Sigmoid colon (tissue), 4 donors: Measurements from ENCODE around the gene DCAF8L2.

Experiments used
- EP300 ChIP-seq, 4 donors: sonication (generic); formaldehyde crosslinking; IDR thresholded peaks; one replicate each; pipeline ENCODE4 v1.6.1; 2017; ENCODE audit warnings: antibody characterized with exemption in 4 of 4
- POLR2A ChIP-seq, 2 donors: fragments of 450-650 bp; IDR thresholded peaks; one replicate each; pipeline ENCODE4 v1.6.1; 2016; ENCODE audit warnings: antibody characterized with exemption in 2 of 2, mild to moderate bottlenecking in 2 of 2, moderate library complexity in 2 of 2
- TF ChIP-seq, protein P1 (sequence below), 4 experiments: fragments of 450-650 bp in 3 of 4; fragments of 200-600 bp in 1 of 4; IDR thresholded peaks; one replicate each; pipeline ENCODE4 v1.5.1; 2016 to 2019; ENCODE audit warnings: antibody characterized with exemption in 4 of 4, mild to moderate bottlenecking in 3 of 4, moderate library complexity in 2 of 4

DNA sequence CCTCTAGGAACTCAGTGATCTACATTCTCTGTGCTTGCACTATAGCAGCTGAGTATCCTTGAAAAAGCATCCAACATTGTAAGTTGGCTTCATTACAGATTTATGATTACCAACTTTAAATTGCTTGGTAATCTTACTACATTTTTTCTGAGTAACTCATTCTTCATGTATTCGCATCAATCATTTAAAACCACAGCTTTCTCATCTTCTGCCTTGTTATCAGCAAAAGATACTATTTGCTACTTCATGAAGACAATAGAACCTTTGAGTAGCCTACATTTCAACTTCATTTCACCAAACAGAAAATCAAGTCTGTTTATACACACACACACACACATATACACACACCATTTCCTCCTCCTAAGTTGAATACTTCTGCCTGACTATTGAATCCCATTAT is 6.2 kb upstream of the DCAF8L2 start:
- TF ChIP-seq, protein P1, sequence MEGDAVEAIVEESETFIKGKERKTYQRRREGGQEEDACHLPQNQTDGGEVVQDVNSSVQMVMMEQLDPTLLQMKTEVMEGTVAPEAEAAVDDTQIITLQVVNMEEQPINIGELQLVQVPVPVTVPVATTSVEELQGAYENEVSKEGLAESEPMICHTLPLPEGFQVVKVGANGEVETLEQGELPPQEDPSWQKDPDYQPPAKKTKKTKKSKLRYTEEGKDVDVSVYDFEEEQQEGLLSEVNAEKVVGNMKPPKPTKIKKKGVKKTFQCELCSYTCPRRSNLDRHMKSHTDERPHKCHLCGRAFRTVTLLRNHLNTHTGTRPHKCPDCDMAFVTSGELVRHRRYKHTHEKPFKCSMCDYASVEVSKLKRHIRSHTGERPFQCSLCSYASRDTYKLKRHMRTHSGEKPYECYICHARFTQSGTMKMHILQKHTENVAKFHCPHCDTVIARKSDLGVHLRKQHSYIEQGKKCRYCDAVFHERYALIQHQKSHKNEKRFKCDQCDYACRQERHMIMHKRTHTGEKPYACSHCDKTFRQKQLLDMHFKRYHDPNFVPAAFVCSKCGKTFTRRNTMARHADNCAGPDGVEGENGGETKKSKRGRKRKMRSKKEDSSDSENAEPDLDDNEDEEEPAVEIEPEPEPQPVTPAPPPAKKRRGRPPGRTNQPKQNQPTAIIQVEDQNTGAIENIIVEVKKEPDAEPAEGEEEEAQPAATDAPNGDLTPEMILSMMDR (IDR thresholded peaks at IDR 0.05): no peak
- TF ChIP-seq POLR2A (IDR thresholded peaks at IDR 0.05) (no peak), EP300 (IDR thresholded peaks at IDR 0.05) (no peak)
